HG02571 (cell line): ENCODE results near the gene IGF2BP2.

Experiments used
- ATAC-seq: cut with Tn5 transposase; IDR thresholded peaks from one replicate; pipeline ENCODE4 v1.9.1; 2021; ENCODE audit warnings: mild to moderate bottlenecking, moderate library complexity; ENCODE audit not compliant: unreplicated experiment

The IGF2BP2 gene

GRCh38 chr3:185767002-185767688, 57.7 kb downstream of the IGF2BP2 start:
- ATAC-seq, result no peak

DNA sequence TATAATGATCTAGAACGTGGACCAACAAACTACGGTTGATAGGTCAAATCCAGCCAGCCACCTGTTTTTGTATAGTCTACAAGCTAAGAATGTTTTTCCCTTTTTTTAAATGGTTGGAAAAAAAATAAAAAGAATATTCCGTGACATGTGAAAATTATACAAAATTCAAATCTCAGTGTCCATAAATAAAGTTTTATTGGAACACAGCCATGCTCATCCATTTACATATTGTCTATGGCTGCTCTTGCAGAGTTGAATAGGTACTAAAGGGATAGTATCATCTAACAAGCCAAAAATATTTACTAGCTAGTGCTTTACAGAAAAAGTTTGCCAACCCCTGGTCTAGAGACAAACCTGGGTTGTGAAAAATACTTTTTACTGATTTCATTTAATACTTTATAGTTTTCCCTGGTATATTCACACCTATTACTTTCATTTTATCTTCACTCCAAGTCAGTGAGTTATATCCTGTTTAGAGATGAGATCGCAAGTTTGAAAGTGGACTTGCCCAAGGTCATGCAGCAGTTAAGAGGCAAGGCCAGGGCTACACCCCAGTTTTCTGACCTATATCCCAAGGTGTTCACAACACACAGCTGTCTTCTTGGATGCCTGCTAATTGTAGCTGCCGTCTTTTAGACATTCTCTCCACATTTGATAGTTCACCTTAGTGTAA, 58.4 kb downstream of the IGF2BP2 start:
- no peak for ATAC-seq

GRCh38 chr3:185764980-185765370, 59.9 kb downstream of the IGF2BP2 start:
- ATAC-seq, result no peak

DNA sequence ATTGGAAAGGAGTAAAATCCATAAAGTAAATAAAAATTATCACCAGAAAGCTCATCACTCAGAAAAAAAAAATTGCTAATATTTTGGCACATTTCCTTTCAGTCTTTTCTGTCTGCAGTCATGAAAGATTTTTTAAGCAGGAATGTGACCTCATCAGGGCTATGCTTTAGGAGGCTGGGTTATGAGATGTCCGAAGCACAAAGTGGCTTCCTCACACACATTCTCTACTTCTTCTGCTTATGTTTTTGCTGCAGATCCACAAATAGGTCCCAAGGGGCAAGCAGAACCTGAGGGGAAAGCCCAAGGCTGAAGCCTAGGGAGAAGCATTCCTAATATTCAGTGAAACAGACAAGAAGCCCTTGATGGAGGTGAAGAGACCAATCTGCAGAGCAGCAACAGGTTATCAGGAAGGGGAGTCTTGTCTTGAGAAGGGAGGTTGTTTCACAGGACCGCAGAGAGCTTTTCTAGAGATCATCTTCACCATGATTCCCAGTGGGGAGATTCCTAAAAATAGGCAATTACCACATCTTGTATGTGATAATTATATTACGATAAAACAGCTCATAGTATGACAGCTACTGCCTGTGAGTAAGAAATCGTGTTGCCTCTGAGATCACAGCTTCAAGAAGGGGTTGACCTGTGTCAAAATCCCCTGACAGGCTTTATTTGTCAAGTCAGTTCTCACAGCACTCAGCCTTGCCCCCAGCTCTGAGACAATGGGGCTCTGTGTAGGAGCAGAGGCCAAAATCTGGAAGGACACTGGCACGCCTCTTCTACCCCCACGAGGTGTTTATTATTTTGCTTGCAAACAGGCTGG, 60.5 kb downstream of the IGF2BP2 start:
- ATAC-seq, result no peak

- no peak for ATAC-seq
Measured at GRCh38 chr3:185763347-185764005, 61.4 kb downstream of the IGF2BP2 start.

DNA sequence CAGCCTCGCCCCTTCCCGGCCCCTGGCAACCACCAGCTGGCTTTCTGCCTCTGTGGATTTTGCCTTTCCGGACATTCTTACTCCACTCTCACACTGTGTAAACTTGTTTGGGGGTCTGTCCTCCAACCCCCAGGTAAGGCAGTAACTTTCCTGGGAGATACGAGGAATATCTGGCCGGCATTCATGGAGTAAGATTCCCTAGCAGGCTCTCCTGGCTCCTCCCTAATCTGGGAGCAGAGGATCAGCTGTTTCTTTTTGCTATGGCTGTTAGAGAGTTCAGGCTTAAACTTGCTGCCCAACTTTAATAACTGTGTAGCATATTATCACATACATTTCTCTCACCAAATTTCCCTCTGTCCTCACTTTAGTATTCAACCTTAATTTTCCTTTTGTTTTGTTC, 64.3 kb downstream of the IGF2BP2 start:
- no peak for ATAC-seq

GRCh38 chr3:185760088-185760487, 64.8 kb downstream of the IGF2BP2 start:
- ATAC-seq, result no peak

- no peak for ATAC-seq
Measured at GRCh38 chr3:185759512-185759911, 65.3 kb downstream of the IGF2BP2 start.

- no peak for ATAC-seq
Measured at GRCh38 chr3:185758912-185759311, 65.9 kb downstream of the IGF2BP2 start.

- no peak for ATAC-seq
Measured at GRCh38 chr3:185757176-185757575, 67.7 kb downstream of the IGF2BP2 start.

DNA sequence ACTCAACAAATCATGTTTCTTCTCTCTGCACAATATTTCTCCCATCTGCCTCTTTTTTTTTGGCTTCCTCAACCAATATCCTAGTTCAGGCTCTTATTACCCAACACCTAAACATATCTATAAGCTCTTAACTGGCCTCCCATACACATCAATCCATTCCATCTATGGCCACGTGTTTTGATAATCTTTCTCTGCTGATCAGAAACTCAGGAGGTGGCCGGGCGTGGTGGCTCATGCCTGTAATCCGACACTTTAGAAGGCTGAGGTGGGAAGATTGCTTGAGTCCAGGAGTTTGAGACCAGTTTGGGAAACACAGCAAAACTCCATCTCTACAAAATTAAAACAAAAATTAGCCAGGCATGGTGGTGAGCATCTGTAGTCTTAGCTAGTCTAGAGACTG, 68.4 kb downstream of the IGF2BP2 start:
- no peak for ATAC-seq

DNA sequence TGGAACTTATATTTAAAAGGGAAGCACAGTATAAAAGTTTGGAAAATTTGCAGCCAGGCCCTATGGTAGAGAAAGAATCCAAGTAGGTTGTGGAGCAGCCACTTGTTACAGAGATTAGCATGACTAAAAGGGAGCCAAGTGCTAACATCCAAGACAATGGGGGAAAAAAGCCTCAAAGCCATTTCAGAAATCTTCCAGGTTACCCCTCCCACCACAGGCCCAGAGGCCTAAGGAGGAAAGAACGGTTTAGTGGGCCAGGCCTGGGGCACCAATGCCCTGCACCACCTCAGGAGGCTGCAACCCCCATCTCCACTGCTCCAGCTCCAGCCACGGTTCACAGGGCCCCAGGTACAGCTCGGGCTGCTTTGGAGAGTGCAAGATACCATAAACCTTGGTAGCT, 69.9 kb downstream of the IGF2BP2 start:
- no peak for ATAC-seq

- ATAC-seq, result no peak
Measured at GRCh38 chr3:185753354-185753753, 71.5 kb downstream of the IGF2BP2 start.

- ATAC-seq, result no peak
Measured at GRCh38 chr3:185750702-185751101, 74.1 kb downstream of the IGF2BP2 start.

DNA sequence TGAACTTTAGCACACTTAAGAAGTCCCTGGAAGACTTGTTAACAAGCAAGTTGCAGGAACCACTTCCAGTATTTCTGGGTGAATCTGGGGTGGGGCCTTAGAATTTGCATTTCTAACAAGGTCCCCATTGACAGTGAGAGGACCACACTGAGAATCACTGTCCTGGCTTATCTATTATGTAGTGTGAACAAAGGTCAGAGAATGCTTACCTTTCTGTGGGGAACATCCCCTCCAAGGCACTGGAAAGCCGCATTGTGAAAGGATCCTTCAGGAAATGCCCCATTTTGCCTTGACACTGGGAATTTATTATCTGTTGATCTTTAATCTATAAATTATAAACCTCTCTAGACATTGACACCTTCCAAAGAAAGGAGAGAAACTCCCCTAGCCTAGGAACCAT, 74.8 kb downstream of the IGF2BP2 start:
- ATAC-seq, result no peak

DNA sequence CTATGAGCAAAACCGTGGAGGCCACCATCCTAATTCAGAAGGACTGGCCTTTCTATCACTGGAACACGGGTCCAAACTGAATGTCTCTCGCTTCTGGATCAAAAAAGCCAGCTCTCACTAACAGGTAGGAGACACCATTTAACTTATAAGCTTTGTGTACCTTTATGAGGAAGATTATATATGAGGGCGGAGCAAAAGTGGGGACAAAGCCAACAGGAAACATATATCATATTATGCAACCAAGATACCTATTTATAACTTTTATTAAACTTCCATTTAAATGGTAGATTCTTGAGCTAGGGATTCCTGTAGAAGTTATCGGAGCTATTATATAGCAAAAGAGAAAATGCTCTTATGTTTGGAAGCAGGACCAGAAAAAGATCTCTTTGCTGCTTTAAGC, 78.4 kb downstream of the IGF2BP2 start:
- no peak for ATAC-seq

DNA sequence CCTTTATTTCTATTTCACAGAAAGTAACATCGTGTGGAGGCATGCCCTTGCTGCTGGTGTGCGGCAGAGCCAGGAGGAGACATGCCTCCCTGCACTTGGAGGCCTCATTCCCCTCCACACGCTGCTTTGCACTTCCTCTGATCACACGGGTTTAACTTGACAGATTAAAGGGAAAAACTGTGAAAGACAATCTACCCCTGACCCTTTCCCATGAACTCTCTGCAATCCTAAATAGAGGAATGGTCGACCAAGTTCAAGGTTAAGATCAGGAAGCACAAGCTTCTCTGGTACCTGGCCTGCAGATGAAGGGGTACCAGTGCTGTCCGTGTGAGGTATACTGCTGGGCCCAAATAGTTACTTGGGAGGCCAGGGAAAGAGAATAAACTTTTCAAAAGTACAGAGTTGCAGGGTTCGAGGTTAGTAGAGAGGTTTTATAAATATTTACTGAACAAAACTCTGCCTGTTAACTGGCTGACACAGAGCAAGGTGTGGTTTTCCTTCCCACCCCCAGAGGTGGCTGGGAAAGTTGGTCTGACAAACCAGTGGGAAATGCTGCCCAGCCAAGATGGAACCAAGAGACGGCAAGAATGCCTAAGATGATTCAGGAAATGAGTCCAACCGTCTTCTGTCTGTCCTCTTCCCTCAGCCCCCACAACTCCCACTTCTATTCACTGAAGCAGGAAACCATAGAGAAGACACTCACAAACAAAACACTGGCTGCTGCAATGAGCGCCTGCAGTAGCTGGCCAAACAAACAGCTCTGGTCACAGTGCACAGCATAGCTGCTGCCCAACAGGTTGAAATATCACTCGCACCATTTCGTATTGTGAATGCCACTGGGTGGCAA, 79.6 kb downstream of the IGF2BP2 start:
- ATAC-seq, result no peak

GRCh38 chr3:185741586-185741985, 83.3 kb downstream of the IGF2BP2 start:
- no peak for ATAC-seq

- no peak for ATAC-seq
Measured at GRCh38 chr3:185740133-185740532, 84.7 kb downstream of the IGF2BP2 start.

GRCh38 chr3:185739264-185739701, 85.6 kb downstream of the IGF2BP2 start:
- no peak for ATAC-seq
